ENCODE data around the gene GNAO1. TPM values are rescaled to one million over a fixed set of nuclear protein-coding genes. Genes with fewer than 3 reads are reported as not detected.

GNAO1 gene
- total RNA-seq, 2 experiments from 2014 or later: 1.5 to 2.3 TPM

GRCh38 chr16:56266641-56267607 is 75.6 kb downstream of the GNAO1 start:
- Mint-ChIP-seq H3K27ac (no peak overlapping the region), H3K36me3 (ENCODE audit: low read depth) (no peaks in the 10 kb centered on the region), H3K4me3 (no peak overlapping the region), H3K27me3 (no peaks in the 10 kb centered on the region), H3K4me1 (peaks cover 22% of the 10 kb centered on the region), H3K9me3 (ENCODE audit: low read depth) (no peaks in the 10 kb centered on the region)
- intact Hi-C loops (cut with DNase I, micrococcal nuclease): no loop called here
- ChIA-PET POLR2A (no interaction called here), CTCF (interaction anchor here (0.7 to 1.5 kb wide), 2 partner anchors 14 to 323 kb away, joined by 4 read pairs; no protein-coding TSS in a partner anchor)
- DNase-seq (no peak), ATAC-seq (no peak)

DNA sequence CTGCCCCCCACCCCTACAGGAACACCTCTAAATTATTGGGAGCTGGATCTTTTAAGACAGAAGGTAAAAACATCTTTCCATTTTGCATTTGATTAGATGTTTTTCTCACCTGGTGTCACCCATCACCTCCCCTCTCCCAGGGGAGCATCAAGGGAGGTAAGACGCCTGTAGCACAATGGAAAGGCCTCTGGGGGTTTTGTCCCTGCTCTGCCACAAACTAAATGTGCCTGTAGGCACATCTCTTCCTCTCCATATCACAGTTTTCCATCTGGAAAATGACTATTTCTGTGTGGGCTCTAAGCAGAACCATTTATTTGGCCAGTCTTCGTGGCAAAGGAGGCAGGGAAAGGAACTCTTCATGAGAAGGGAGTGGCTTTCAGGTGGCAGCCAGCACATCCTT is 76.6 kb downstream of the GNAO1 start:
- DNase-seq (no peak), ATAC-seq (no peak)
- ChIA-PET CTCF (no interaction called here), POLR2A (no interaction called here)
- Mint-ChIP-seq H3K4me3 (no peak overlapping the region), H3K9me3 (ENCODE audit: low read depth) (no peaks in the 10 kb centered on the region), H3K4me1 (peaks cover 12% of the 10 kb centered on the region), H3K36me3 (ENCODE audit: low read depth) (no peaks in the 10 kb centered on the region), H3K27me3 (no peaks in the 10 kb centered on the region), H3K27ac (no peak overlapping the region)
- intact Hi-C loops (cut with DNase I, micrococcal nuclease): no loop called here

- H3K4me1 Mint-ChIP-seq: peaks cover 3% of the 10 kb centered on the region
- intact Hi-C loops (cut with DNase I, micrococcal nuclease): no loop called here
- no peaks in the 10 kb centered on the region for H3K36me3 Mint-ChIP-seq (ENCODE audit: low read depth)
- ChIA-PET POLR2A (no interaction called here), CTCF (no interaction called here)
- H3K9me3 Mint-ChIP-seq (ENCODE audit: low read depth): no peaks in the 10 kb centered on the region
- DNase-seq (no peak), ATAC-seq (no peak)
- H3K27me3 Mint-ChIP-seq: peaks cover under 1% of the 10 kb centered on the region
- no peak overlapping the region for H3K27ac Mint-ChIP-seq
- H3K4me3 Mint-ChIP-seq: no peak overlapping the region
Observed at GRCh38 chr16:56268799-56269198, 77.5 kb downstream of the GNAO1 start.

- ATAC-seq (no peak), DNase-seq (no peak)
- Mint-ChIP-seq H3K27me3 (peaks cover 3% of the 10 kb centered on the region), H3K27ac (no peak overlapping the region), H3K9me3 (ENCODE audit: low read depth) (no peaks in the 10 kb centered on the region), H3K4me1 (no peaks in the 10 kb centered on the region), H3K4me3 (no peak overlapping the region), H3K36me3 (ENCODE audit: low read depth) (no peaks in the 10 kb centered on the region)
- ChIA-PET CTCF (no interaction called here), POLR2A (no interaction called here)
- intact Hi-C loops (cut with DNase I, micrococcal nuclease): no loop called here
Observed at GRCh38 chr16:56269281-56269680, 78.0 kb downstream of the GNAO1 start.

DNA sequence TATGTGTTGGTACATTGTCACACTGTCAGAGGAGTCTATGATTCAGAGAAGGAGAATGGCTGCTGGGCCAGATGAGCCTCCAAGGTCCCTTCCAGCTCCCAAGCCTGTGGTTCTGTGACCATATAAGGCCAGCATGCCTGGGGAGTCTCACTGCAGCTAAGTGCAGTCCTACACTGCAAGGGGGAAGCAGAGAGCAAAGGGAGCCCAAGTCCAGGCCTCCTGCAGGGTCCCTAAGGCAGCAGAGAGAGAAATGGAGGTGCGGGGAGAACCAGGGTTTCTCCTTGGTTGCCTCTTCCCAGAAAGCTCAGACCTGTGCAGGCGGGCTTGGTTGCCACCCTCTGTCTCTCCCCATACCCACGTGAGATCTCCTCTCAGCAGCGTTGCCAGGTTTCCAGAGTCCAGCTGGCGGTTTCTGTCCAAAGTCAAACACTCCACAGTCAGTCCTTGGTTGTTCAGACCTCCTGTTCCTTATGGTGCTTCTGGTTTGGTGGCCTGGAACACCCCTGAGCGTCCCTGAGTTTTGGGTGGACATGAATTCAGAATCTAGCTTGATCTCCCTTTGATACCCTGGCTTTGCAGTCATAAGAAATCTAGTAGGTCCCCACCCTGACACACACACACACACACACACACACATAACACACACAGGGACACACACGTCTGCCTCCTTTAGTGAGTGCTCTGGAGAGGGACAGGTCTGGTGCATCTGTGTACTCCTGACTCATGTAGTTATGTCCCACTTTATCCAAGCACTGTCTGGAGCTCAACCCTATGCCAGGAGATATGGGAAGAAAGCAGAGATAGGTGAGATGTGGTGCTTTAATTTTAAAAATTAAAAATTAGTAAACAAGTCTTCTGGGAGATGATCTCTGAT is 78.8 kb downstream of the GNAO1 start:
- Mint-ChIP-seq H3K36me3 (ENCODE audit: low read depth) (no peaks in the 10 kb centered on the region), H3K27me3 (peaks cover 3% of the 10 kb centered on the region), H3K27ac (no peak overlapping the region), H3K4me1 (no peaks in the 10 kb centered on the region), H3K4me3 (no peak overlapping the region), H3K9me3 (ENCODE audit: low read depth) (peaks cover 3% of the 10 kb centered on the region)
- POLR2A ChIA-PET: interaction anchor here (0.6 kb wide), 1 partner anchor 731 kb away, joined by 6 read pairs; no protein-coding TSS in a partner anchor
- CTCF ChIA-PET: no interaction called here
- intact Hi-C loops (cut with DNase I, micrococcal nuclease): no loop called here
- no peak for ATAC-seq
- DNase-seq: no peak

- Mint-ChIP-seq H3K9me3 (ENCODE audit: low read depth) (peaks cover 3% of the 10 kb centered on the region), H3K27me3 (peaks cover 3% of the 10 kb centered on the region), H3K4me3 (no peak overlapping the region), H3K36me3 (ENCODE audit: low read depth) (no peaks in the 10 kb centered on the region), H3K4me1 (no peaks in the 10 kb centered on the region), H3K27ac (no peak overlapping the region)
- ChIA-PET CTCF (interaction anchor here (1.0 kb wide), 1 partner anchor 11 kb away, joined by 3 read pairs; no protein-coding TSS in a partner anchor), POLR2A (interaction anchor here (0.6 kb wide), 1 partner anchor 732 kb away, joined by 6 read pairs; no protein-coding TSS in a partner anchor)
- DNase-seq (no peak), ATAC-seq (no peak)
- intact Hi-C loops (cut with DNase I, micrococcal nuclease): no loop called here
Observed at GRCh38 chr16:56270828-56271227, 79.5 kb downstream of the GNAO1 start.

- H3K9me3 Mint-ChIP-seq (ENCODE audit: low read depth): peaks cover 3% of the 10 kb centered on the region
- H3K4me3 Mint-ChIP-seq: no peak overlapping the region
- intact Hi-C loops (cut with DNase I, micrococcal nuclease): no loop called here
- H3K36me3 Mint-ChIP-seq (ENCODE audit: low read depth): no peaks in the 10 kb centered on the region
- no peak for DNase-seq
- CTCF ChIA-PET: no interaction called here
- no peak for ATAC-seq
- no peak overlapping the region for H3K27ac Mint-ChIP-seq
- peaks cover 3% of the 10 kb centered on the region for H3K27me3 Mint-ChIP-seq
- peaks cover 2% of the 10 kb centered on the region for H3K4me1 Mint-ChIP-seq
- POLR2A ChIA-PET: no interaction called here
Observed at GRCh38 chr16:56272583-56272894, 81.2 kb downstream of the GNAO1 start.

DNA sequence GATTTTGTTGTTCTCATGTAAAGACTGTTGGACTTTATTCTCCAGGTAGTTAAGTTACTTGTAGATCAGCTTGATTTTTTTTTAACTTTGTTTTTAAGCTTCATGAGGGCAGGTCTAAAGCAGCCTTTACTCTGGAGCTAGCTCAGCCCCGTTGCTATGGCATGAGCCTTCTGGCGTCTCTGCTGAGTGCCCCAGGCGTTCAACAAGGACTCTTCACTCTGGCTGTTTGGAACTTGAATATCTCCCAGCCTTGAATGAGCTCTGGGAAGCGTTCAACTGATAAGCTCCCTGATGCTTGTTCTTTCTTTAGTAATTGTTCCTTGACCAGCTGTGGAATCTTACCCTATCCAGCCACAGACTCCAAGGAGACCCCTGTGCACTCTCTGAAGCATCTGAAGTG is 82.3 kb downstream of the GNAO1 start:
- intact Hi-C loops (cut with DNase I, micrococcal nuclease): no loop called here
- H3K27me3 Mint-ChIP-seq: peaks cover 3% of the 10 kb centered on the region
- no peak overlapping the region for H3K4me3 Mint-ChIP-seq
- H3K27ac Mint-ChIP-seq: no peak overlapping the region
- no peak for ATAC-seq
- CTCF ChIA-PET: interaction anchor here (0.6 kb wide), 1 partner anchor 20 kb away, joined by 3 read pairs; no protein-coding TSS in a partner anchor
- DNase-seq: no peak
- no peaks in the 10 kb centered on the region for H3K36me3 Mint-ChIP-seq (ENCODE audit: low read depth)
- H3K9me3 Mint-ChIP-seq (ENCODE audit: low read depth): peaks cover 3% of the 10 kb centered on the region
- POLR2A ChIA-PET: no interaction called here
- peaks cover 7% of the 10 kb centered on the region for H3K4me1 Mint-ChIP-seq

DNA sequence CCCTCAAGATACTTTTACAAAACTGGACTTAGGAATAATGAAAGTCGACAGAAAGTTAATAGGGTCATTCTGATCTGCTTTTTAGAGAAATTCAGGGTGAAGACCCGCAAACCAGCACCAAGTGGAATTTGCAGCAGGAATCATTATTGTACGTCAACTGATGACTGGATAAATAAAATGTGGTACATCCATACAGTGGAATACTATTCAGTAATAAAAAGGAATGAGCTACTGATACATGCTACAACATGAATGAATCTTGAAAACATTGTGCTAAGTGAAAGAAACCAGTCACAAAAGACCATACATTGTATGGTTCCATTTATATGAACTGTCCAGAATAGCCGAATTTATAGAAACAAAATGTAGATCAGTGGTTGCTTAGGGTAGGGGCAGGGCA is 83.1 kb downstream of the GNAO1 start:
- H3K36me3 Mint-ChIP-seq (ENCODE audit: low read depth): no peaks in the 10 kb centered on the region
- DNase-seq (no peak), ATAC-seq (no peak)
- intact Hi-C loops (cut with DNase I, micrococcal nuclease): no loop called here
- H3K4me1 Mint-ChIP-seq: peaks cover 14% of the 10 kb centered on the region
- ChIA-PET CTCF (no interaction called here), POLR2A (no interaction called here)
- no peak overlapping the region for H3K4me3 Mint-ChIP-seq
- no peak overlapping the region for H3K27ac Mint-ChIP-seq
- H3K9me3 Mint-ChIP-seq (ENCODE audit: low read depth): peaks cover 3% of the 10 kb centered on the region
- H3K27me3 Mint-ChIP-seq: peaks cover 3% of the 10 kb centered on the region

DNA sequence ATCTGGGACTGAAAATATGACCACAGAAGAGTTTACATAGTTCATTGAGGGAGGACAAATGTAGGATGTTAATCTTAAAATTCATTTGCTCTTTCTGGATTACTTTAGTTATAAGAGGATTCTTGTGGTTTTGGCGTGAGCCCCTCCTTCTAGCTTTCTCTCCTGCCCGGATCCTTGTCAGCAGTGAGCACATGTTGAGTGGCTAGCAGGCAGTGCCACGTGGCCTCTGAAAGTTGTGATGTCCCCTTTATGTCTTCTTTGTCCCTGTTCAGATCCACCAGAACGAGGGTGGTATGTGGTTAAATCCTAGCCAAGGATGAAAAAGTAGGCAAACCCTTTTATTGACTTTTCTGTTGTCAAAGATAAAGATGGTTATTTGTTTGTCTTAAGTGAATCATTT is 83.8 kb downstream of the GNAO1 start:
- H3K36me3 Mint-ChIP-seq (ENCODE audit: low read depth): no peaks in the 10 kb centered on the region
- H3K27ac Mint-ChIP-seq: no peak overlapping the region
- H3K4me1 Mint-ChIP-seq: peaks cover 21% of the 10 kb centered on the region
- ChIA-PET POLR2A (no interaction called here), CTCF (no interaction called here)
- H3K4me3 Mint-ChIP-seq: no peak overlapping the region
- no peak for DNase-seq
- H3K9me3 Mint-ChIP-seq (ENCODE audit: low read depth): peaks cover 3% of the 10 kb centered on the region
- H3K27me3 Mint-ChIP-seq: peaks cover 3% of the 10 kb centered on the region
- no peak for ATAC-seq
- intact Hi-C loops (cut with DNase I, micrococcal nuclease): no loop called here

DNA sequence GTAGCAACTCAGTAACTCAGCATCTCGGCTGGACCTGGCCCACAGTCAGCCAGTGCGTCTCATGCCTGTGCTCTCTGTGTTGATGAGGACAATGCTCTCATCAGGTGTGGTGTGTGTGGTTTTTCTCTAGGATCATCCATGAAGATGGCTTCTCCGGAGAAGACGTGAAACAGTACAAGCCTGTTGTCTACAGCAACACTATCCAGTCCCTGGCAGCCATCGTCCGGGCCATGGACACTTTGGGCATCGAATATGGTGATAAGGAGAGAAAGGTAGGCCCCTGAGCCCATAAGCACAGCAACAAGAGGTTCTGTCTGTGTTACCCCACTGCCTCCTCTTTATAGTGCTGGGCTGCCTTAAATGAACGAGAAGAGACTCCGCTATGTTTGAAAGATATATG is 84.5 kb downstream of the GNAO1 start:
- intact Hi-C loops (cut with DNase I, micrococcal nuclease): no loop called here
- H3K4me1 Mint-ChIP-seq: peaks cover 23% of the 10 kb centered on the region

GRCh38 chr16:56277075-56277474 is 85.8 kb downstream of the GNAO1 start:
- ChIA-PET CTCF (no interaction called here), POLR2A (no interaction called here)
- intact Hi-C loops (cut with DNase I, micrococcal nuclease): no loop called here

More for the DNA sequence above, 84.5 kb downstream of the GNAO1 start:
- Mint-ChIP-seq H3K9me3 (ENCODE audit: low read depth) (peaks cover 3% of the 10 kb centered on the region), H3K27ac (no peak overlapping the region), H3K36me3 (ENCODE audit: low read depth) (no peaks in the 10 kb centered on the region), H3K4me3 (no peak overlapping the region), H3K27me3 (peaks cover 3% of the 10 kb centered on the region)
- CTCF ChIA-PET: no interaction called here
- DNase-seq (no peak), ATAC-seq (no peak)
- POLR2A ChIA-PET: no interaction called here

More at GRCh38 chr16:56277075-56277474, 85.8 kb downstream of the GNAO1 start:
- no peak overlapping the region for H3K4me3 Mint-ChIP-seq
- H3K4me1 Mint-ChIP-seq: peaks cover 23% of the 10 kb centered on the region
- H3K27me3 Mint-ChIP-seq: peaks cover 3% of the 10 kb centered on the region
- DNase-seq (no peak), ATAC-seq (no peak)
- peaks cover 3% of the 10 kb centered on the region for H3K9me3 Mint-ChIP-seq (ENCODE audit: low read depth)
- no peak overlapping the region for H3K27ac Mint-ChIP-seq
- no peaks in the 10 kb centered on the region for H3K36me3 Mint-ChIP-seq (ENCODE audit: low read depth)
